HCT116 (cell line): Measurements from ENCODE around the gene ANKRD30B.
"Not testable (repeated sequence)": the region's sequence is repeated elsewhere in the genome, so short reads cannot be mapped to it uniquely, and the experiment has no call there.

ENCODE experiments used
- CEBPB ChIP-seq: IDR thresholded peaks from 2 replicates; pipeline ENCODE4 v1.6.1; 2012; ENCODE audit warnings: low read depth
- CTCF ChIP-seq, 3 experiments: fragments of 200-600 bp in 1 of 3; sonication (generic) in 1 of 3; IDR thresholded peaks in 2 of 3; conservative IDR thresholded peaks in 1 of 3; 2 replicates each; pipeline ENCODE4 v1.5.1; 2012 to 2017; ENCODE audit warnings: low read depth in 2 of 3, low read length in 2 of 3, antibody characterized with exemption in 1 of 3, borderline replicate concordance in 1 of 3, control low read depth in 1 of 3, mild to moderate bottlenecking in 1 of 3, mixed read lengths in 1 of 3, mixed run types in 1 of 3, moderate library complexity in 1 of 3; ENCODE audit not compliant: insufficient read depth in 1 of 3
- EGR1 ChIP-seq: IDR thresholded peaks from 2 replicates; pipeline ENCODE4 v1.6.1; 2012; ENCODE audit warnings: low read depth
- EZH2 ChIP-seq: fragments of 200-600 bp; sonication (generic); IDR thresholded peaks from 2 replicates; pipeline ENCODE4 v1.6.1; 2017; ENCODE audit warnings: antibody characterized with exemption, mixed run types
- EZH2phosphoT487 ChIP-seq: fragments of 200-600 bp; IDR thresholded peaks from 2 replicates; pipeline ENCODE4 v1.6.1; 2018; ENCODE audit warnings: antibody characterized with exemption, borderline replicate concordance
- JUND ChIP-seq: IDR thresholded peaks from 2 replicates; pipeline ENCODE4 v1.6.1; 2012
- POLR2A ChIP-seq: IDR thresholded peaks from 2 replicates; pipeline ENCODE4 v1.7.0; 2011; ENCODE audit warnings: borderline replicate concordance; ENCODE audit not compliant: insufficient read depth, insufficient read length; ENCODE audit errors: extremely low read depth
- POLR2AphosphoS5 ChIP-seq: IDR thresholded peaks from 2 replicates; pipeline ENCODE4 v1.6.1; 2011; ENCODE audit warnings: mild to moderate bottlenecking, low read depth, low read length, moderate library complexity
- RAD21 ChIP-seq: IDR thresholded peaks from 2 replicates; pipeline ENCODE4 v1.6.1; 2012; ENCODE audit warnings: low read depth, mild to moderate bottlenecking
- SIN3A ChIP-seq: IDR thresholded peaks from 2 replicates; pipeline ENCODE4 v1.6.1; 2012; ENCODE audit warnings: low read depth
- YY1 ChIP-seq: IDR thresholded peaks from 2 replicates; pipeline ENCODE4 v1.6.1; 2011; ENCODE audit warnings: low read length, low read depth, moderate library complexity, mild to moderate bottlenecking; ENCODE audit not compliant: insufficient replicate concordance; ENCODE audit errors: extremely low read depth
- ZNF274 ChIP-seq: fragments of 200-500 bp; sonication (Bioruptor generic); IDR thresholded peaks from 2 replicates; pipeline ENCODE4 v1.6.1; 2014; ENCODE audit warnings: mild to moderate bottlenecking, low read depth, low read length, inconsistent platforms

GRCh38 chr18:14701286-14702040 is 46.5 kb upstream of the ANKRD30B start:
- not testable (repeated sequence) for TF ChIP-seq EZH2; CEBPB; EGR1; CTCF (IDR thresholded peaks at IDR 0.05 in 2 of 3, conservative IDR thresholded peaks at IDR 0.05 in 1 of 3; ENCODE audit: borderline replicate concordance in 1 of 3, insufficient read depth in 1 of 3, low read depth in 2 of 3, low read length in 2 of 3); EZH2phosphoT487; POLR2A; YY1; SIN3A; ZNF274; JUND; RAD21; POLR2AphosphoS5
